HEK293 (cell line): ENCODE measurements around the gene CALR3.

Experiments
- FEZF1 ChIP-seq: fragments of 450-650 bp; formaldehyde crosslinking; IDR thresholded peaks from 2 replicates; pipeline ENCODE4 v1.5.1; 2016; ENCODE audit warnings: missing biosample characterization, missing genetic modification characterization
- GLI2 ChIP-seq: fragments of 450-650 bp; formaldehyde crosslinking; IDR thresholded peaks from 2 replicates; pipeline ENCODE4; 2017; ENCODE audit warnings: missing biosample characterization, missing genetic modification characterization, low read depth, borderline replicate concordance
- KLF8 ChIP-seq: fragments of 450-650 bp; formaldehyde crosslinking; IDR thresholded peaks from 2 replicates; pipeline ENCODE4 v1.5.1; 2016; ENCODE audit warnings: missing biosample characterization, missing genetic modification characterization
- MYNN ChIP-seq: fragments of 450-650 bp; formaldehyde crosslinking; IDR thresholded peaks from 2 replicates; pipeline ENCODE4 v1.5.1; 2016; ENCODE audit warnings: missing biosample characterization, missing genetic modification characterization, borderline replicate concordance
- PRDM1 ChIP-seq: fragments of 450-650 bp; formaldehyde crosslinking; IDR thresholded peaks from 2 replicates; pipeline ENCODE4; 2016; ENCODE audit warnings: missing biosample characterization, missing genetic modification characterization
- RBAK ChIP-seq: fragments of 450-650 bp; formaldehyde crosslinking; IDR thresholded peaks from 2 replicates; pipeline ENCODE4 v1.5.1; 2016; ENCODE audit warnings: missing biosample characterization, missing genetic modification characterization
- ZBTB8A ChIP-seq: fragments of 450-650 bp; formaldehyde crosslinking; IDR thresholded peaks from 2 replicates; pipeline ENCODE4 v1.5.1; 2016; ENCODE audit warnings: missing biosample characterization, missing genetic modification characterization
- ZFHX2 ChIP-seq: fragments of 450-650 bp; formaldehyde crosslinking; conservative IDR thresholded peaks from 2 replicates; pipeline ENCODE4 v1.5.1; 2016; ENCODE audit warnings: missing biosample characterization, missing genetic modification characterization
- ZFP37 ChIP-seq: fragments of 450-650 bp; formaldehyde crosslinking; IDR thresholded peaks from 2 replicates; pipeline ENCODE4 v1.5.1; 2016; ENCODE audit warnings: missing biosample characterization, missing genetic modification characterization
- ZIC2 ChIP-seq: fragments of 450-650 bp; formaldehyde crosslinking; IDR thresholded peaks from 2 replicates; pipeline ENCODE4 v1.5.1; 2016; ENCODE audit warnings: missing biosample characterization, missing genetic modification characterization
- ZNF114 ChIP-seq: fragments of 450-650 bp; formaldehyde crosslinking; IDR thresholded peaks from 2 replicates; pipeline ENCODE4 v1.5.0; 2017; ENCODE audit warnings: missing biosample characterization, missing genetic modification characterization
- ZNF2 ChIP-seq: fragments of 450-650 bp; formaldehyde crosslinking; IDR thresholded peaks from 2 replicates; pipeline ENCODE4 v1.5.1; 2016; ENCODE audit warnings: missing biosample characterization, missing genetic modification characterization
- ZNF211 ChIP-seq: fragments of 450-650 bp; formaldehyde crosslinking; IDR thresholded peaks from 2 replicates; pipeline ENCODE4 v1.5.1; 2016; ENCODE audit warnings: low read depth, missing biosample characterization, missing genetic modification characterization
- ZNF223 ChIP-seq: fragments of 450-650 bp; formaldehyde crosslinking; IDR thresholded peaks from 2 replicates; pipeline ENCODE4 v1.5.1; 2016; ENCODE audit warnings: missing biosample characterization, missing genetic modification characterization
- ZNF266 ChIP-seq: fragments of 450-650 bp; formaldehyde crosslinking; IDR thresholded peaks from 2 replicates; pipeline ENCODE4 v1.5.1; 2016; ENCODE audit warnings: missing biosample characterization, missing genetic modification characterization, low read depth
- ZNF335 ChIP-seq: fragments of 450-650 bp; formaldehyde crosslinking; conservative IDR thresholded peaks from 2 replicates; pipeline ENCODE4 v1.5.1; 2016; ENCODE audit warnings: missing biosample characterization, missing genetic modification characterization
- ZNF341 ChIP-seq: fragments of 450-650 bp; formaldehyde crosslinking; IDR thresholded peaks from 2 replicates; pipeline ENCODE4; 2016; ENCODE audit warnings: low read depth, missing biosample characterization, missing genetic modification characterization
- ZNF362 ChIP-seq: fragments of 450-650 bp; formaldehyde crosslinking; IDR thresholded peaks from 2 replicates; pipeline ENCODE4 v1.5.1; 2016; ENCODE audit warnings: missing biosample characterization, missing genetic modification characterization
- ZNF473 ChIP-seq: fragments of 450-650 bp; formaldehyde crosslinking; IDR thresholded peaks from 2 replicates; pipeline ENCODE4 v1.5.1; 2017; ENCODE audit warnings: missing biosample characterization, missing genetic modification characterization
- ZNF510 ChIP-seq: fragments of 450-650 bp; formaldehyde crosslinking; IDR thresholded peaks from 2 replicates; pipeline ENCODE4 v1.5.1; 2018; ENCODE audit warnings: mild to moderate bottlenecking, missing genetic modification characterization, missing biosample characterization; ENCODE audit not compliant: insufficient replicate concordance
- ZNF514 ChIP-seq: fragments of 450-650 bp; formaldehyde crosslinking; IDR thresholded peaks from 2 replicates; pipeline ENCODE4 v1.5.1; 2016; ENCODE audit warnings: missing biosample characterization, missing genetic modification characterization
- ZNF548 ChIP-seq: fragments of 450-650 bp; formaldehyde crosslinking; IDR thresholded peaks from 2 replicates; pipeline ENCODE4 v1.5.1; 2016; ENCODE audit warnings: missing biosample characterization, missing genetic modification characterization
- ZNF560 ChIP-seq: fragments of 450-650 bp; formaldehyde crosslinking; IDR thresholded peaks from 2 replicates; pipeline ENCODE4 v1.5.1; 2017; ENCODE audit warnings: missing biosample characterization, missing genetic modification characterization, borderline replicate concordance
- ZNF600 ChIP-seq: fragments of 450-650 bp; formaldehyde crosslinking; IDR thresholded peaks from 2 replicates; pipeline ENCODE4 v1.5.1; 2016; ENCODE audit warnings: missing biosample characterization, missing genetic modification characterization
- ZNF621 ChIP-seq: fragments of 450-650 bp; formaldehyde crosslinking; IDR thresholded peaks from 2 replicates; pipeline ENCODE4 v1.5.1; 2017; ENCODE audit warnings: missing biosample characterization, missing genetic modification characterization
- ZNF658 ChIP-seq: fragments of 450-650 bp; formaldehyde crosslinking; IDR thresholded peaks from 2 replicates; pipeline ENCODE4; 2016; ENCODE audit warnings: missing biosample characterization, missing genetic modification characterization
- ZNF664 ChIP-seq: fragments of 450-650 bp; formaldehyde crosslinking; IDR thresholded peaks from 2 replicates; pipeline ENCODE4 v1.5.1; 2016; ENCODE audit warnings: missing biosample characterization, missing genetic modification characterization
- TF ChIP-seq, protein P1 (sequence below): fragments of 450-650 bp; formaldehyde crosslinking; IDR thresholded peaks from 2 replicates; pipeline ENCODE4 v1.5.1; 2016; ENCODE audit warnings: missing biosample characterization, missing genetic modification characterization
- TF ChIP-seq, protein P2 (sequence below): fragments of 450-650 bp; formaldehyde crosslinking; IDR thresholded peaks from 2 replicates; pipeline ENCODE4 v1.5.1; 2016; ENCODE audit warnings: missing biosample characterization, missing genetic modification characterization
- TF ChIP-seq, protein P3 (sequence below): fragments of 450-650 bp; formaldehyde crosslinking; IDR thresholded peaks from 2 replicates; pipeline ENCODE4 v1.5.1; 2016; ENCODE audit warnings: missing biosample characterization, missing genetic modification characterization
- TF ChIP-seq, protein P4 (sequence below): fragments of 450-650 bp; formaldehyde crosslinking; IDR thresholded peaks from 2 replicates; pipeline ENCODE4 v1.5.1; 2017; ENCODE audit warnings: missing biosample characterization, missing genetic modification characterization
- TF ChIP-seq, protein P5 (sequence below): fragments of 450-650 bp; formaldehyde crosslinking; IDR thresholded peaks from 2 replicates; pipeline ENCODE4; 2016; ENCODE audit warnings: missing biosample characterization, missing genetic modification characterization

Gene CALR3

GRCh38 chr19:16496613-16496983, 631 bp upstream of the CALR3 start (continued):
- TF ChIP-seq, protein P1, sequence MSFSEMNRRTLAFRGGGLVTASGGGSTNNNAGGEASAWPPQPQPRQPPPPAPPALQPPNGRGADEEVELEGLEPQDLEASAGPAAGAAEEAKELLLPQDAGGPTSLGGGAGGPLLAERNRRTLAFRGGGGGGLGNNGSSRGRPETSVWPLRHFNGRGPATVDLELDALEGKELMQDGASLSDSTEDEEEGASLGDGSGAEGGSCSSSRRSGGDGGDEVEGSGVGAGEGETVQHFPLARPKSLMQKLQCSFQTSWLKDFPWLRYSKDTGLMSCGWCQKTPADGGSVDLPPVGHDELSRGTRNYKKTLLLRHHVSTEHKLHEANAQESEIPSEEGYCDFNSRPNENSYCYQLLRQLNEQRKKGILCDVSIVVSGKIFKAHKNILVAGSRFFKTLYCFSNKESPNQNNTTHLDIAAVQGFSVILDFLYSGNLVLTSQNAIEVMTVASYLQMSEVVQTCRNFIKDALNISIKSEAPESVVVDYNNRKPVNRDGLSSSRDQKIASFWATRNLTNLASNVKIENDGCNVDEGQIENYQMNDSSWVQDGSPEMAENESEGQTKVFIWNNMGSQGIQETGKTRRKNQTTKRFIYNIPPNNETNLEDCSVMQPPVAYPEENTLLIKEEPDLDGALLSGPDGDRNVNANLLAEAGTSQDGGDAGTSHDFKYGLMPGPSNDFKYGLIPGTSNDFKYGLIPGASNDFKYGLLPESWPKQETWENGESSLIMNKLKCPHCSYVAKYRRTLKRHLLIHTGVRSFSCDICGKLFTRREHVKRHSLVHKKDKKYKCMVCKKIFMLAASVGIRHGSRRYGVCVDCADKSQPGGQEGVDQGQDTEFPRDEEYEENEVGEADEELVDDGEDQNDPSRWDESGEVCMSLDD: no peak
- TF ChIP-seq GLI2 (tag by site-specific recombination) (no peak), ZNF548 (tag by site-specific recombination) (no peak), PRDM1 (no peak), ZIC2 (tag by site-specific recombination) (no peak), ZNF341 (tag by site-specific recombination) (no peak), ZNF473 (no peak), ZNF514 (tag by site-specific recombination) (no peak), MYNN (no peak), ZNF211 (tag by site-specific recombination) (no peak), ZNF114 (tag by site-specific recombination) (no peak), FEZF1 (tag by site-specific recombination) (no peak), ZNF658 (tag by site-specific recombination) (no peak), ZNF664 (no peak), ZNF335 (tag by site-specific recombination) (peak; percentile 85), ZNF510 (tag by site-specific recombination) (no peak), RBAK (tag by site-specific recombination) (no peak), ZBTB8A (no peak), ZNF223 (no peak), ZNF362 (no peak), ZFHX2 (tag by site-specific recombination) (no peak), KLF8 (no peak), ZNF560 (tag by site-specific recombination) (no peak), ZNF621 (tag by site-specific recombination) (no peak), ZNF266 (no peak), ZFP37 (tag by site-specific recombination) (0 out of 2 replicates have a peak, but pooled peaks have one; percentile 54), ZNF2 (peak; percentile 31; the same call in 1 of the 2 replicates), ZNF600 (tag by site-specific recombination) (0 out of 2 replicates have a peak, but pooled peaks have one; percentile 8)
- TF ChIP-seq, protein P2, sequence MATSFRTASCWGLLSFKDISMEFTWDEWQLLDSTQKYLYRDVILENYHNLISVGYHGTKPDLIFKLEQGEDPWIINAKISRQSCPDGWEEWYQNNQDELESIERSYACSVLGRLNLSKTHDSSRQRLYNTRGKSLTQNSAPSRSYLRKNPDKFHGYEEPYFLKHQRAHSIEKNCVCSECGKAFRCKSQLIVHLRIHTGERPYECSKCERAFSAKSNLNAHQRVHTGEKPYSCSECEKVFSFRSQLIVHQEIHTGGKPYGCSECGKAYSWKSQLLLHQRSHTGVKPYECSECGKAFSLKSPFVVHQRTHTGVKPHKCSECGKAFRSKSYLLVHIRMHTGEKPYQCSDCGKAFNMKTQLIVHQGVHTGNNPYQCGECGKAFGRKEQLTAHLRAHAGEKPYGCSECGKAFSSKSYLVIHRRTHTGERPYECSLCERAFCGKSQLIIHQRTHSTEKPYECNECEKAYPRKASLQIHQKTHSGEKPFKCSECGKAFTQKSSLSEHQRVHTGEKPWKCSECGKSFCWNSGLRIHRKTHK (tag by site-specific recombination): no peak
- TF ChIP-seq, protein P3, sequence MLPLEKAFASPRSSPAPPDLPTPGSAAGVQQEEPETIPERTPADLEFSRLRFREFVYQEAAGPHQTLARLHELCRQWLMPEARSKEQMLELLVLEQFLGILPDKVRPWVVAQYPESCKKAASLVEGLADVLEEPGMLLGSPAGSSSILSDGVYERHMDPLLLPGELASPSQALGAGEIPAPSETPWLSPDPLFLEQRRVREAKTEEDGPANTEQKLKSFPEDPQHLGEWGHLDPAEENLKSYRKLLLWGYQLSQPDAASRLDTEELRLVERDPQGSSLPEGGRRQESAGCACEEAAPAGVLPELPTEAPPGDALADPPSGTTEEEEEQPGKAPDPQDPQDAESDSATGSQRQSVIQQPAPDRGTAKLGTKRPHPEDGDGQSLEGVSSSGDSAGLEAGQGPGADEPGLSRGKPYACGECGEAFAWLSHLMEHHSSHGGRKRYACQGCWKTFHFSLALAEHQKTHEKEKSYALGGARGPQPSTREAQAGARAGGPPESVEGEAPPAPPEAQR (tag by site-specific recombination): no peak
- TF ChIP-seq, protein P4, sequence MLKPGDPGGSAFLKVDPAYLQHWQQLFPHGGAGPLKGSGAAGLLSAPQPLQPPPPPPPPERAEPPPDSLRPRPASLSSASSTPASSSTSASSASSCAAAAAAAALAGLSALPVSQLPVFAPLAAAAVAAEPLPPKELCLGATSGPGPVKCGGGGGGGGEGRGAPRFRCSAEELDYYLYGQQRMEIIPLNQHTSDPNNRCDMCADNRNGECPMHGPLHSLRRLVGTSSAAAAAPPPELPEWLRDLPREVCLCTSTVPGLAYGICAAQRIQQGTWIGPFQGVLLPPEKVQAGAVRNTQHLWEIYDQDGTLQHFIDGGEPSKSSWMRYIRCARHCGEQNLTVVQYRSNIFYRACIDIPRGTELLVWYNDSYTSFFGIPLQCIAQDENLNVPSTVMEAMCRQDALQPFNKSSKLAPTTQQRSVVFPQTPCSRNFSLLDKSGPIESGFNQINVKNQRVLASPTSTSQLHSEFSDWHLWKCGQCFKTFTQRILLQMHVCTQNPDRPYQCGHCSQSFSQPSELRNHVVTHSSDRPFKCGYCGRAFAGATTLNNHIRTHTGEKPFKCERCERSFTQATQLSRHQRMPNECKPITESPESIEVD: no peak
- TF ChIP-seq, protein P5, sequence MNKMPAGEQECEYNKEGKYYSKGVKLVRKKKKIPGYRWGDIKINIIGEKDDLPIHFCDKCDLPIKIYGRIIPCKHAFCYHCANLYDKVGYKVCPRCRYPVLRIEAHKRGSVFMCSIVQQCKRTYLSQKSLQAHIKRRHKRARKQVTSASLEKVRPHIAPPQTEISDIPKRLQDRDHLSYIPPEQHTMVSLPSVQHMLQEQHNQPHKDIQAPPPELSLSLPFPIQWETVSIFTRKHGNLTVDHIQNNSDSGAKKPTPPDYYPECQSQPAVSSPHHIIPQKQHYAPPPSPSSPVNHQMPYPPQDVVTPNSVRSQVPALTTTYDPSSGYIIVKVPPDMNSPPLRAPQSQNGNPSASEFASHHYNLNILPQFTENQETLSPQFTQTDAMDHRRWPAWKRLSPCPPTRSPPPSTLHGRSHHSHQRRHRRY: no peak
